HCT116 (cell line): Measurements from ENCODE around the gene SMIM12. TPM values are rescaled to one million over a fixed set of nuclear protein-coding genes. Genes with fewer than 3 reads are reported as not detected.
A peak's percentile ranks its signal among the peaks of the same experiment; 100 is the strongest.

Experiments used
- ATAC-seq: fragments of 200-7000 bp; cut with Tn5 transposase; 2 replicates; pipeline ENCODE4 v1.9.1; 2020; ENCODE audit warnings: mild to moderate bottlenecking, moderate library complexity
- BruUV-seq: library from RNA; stranded (reverse); fragments of 400-500 nt; replicated peaks from 2 replicates; lab custom pipeline; 2021; lab: Mats Ljungman, UMichigan
- CTCF ChIA-PET: fragments of 300-600 bp; sonication (Branson Sonifier 250); formaldehyde crosslinking; loops from one replicate; lab custom pipeline; 2021; ENCODE audit warnings: antibody characterized with exemption; lab: Charles Lee
- POLR2A ChIA-PET: fragments of 300-600, 350-600 bp; sonication (Branson Sonifier 250); formaldehyde crosslinking; loops from one replicate; lab custom pipeline; 2021; ENCODE audit warnings: antibody characterized with exemption; lab: Charles Lee
- RAD21 ChIA-PET, 2 experiments: fragments of 300-600 bp; sonication (Branson Sonifier 250); formaldehyde crosslinking; loops; one replicate each; lab custom pipeline; 2023; ENCODE audit warnings: low total read pairs in 2 of 2; ENCODE audit not compliant: uncharacterized antibody in 2 of 2, unreplicated experiment in 2 of 2, low non-redundant PET in 1 of 2; lab: Charles Lee
- DNase-seq: peaks from one replicate; pipeline ENCODE4 v3.0.0-alpha.2; 2010; ENCODE audit warnings: low read depth, low spot score
- H2AFZ ChIP-seq: fragments of 200-600 bp; shearing (Covaris generic), sonication (generic); 2 replicates; pipeline ENCODE4 v1.6.1; 2017; ENCODE audit warnings: low read depth, mixed run types, mixed read lengths, antibody characterized with exemption, low read length; ENCODE audit not compliant: poor library complexity, severe bottlenecking
- H3K27ac ChIP-seq: 2 replicates; pipeline ENCODE4 v1.5.1; 2012; ENCODE audit warnings: low read depth, low read length
- H3K27me3 ChIP-seq: fragments of 200-600 bp; sonication (generic); 2 replicates; pipeline ENCODE4 v1.6.1; 2016; ENCODE audit warnings: mixed run types, low read length, mixed read lengths; ENCODE audit not compliant: insufficient read depth
- H3K36me3 ChIP-seq, 2 experiments: fragments of 200-500 bp in 1 of 2; fragments of 200-600 bp in 1 of 2; sonication (Bioruptor generic) in 1 of 2; sonication (generic) in 1 of 2; 2 replicates each; pipeline versions ENCODE4 v1.5.1 to v1.6.1; 2014 to 2016; ENCODE audit warnings: low read length in 2 of 2, inconsistent platforms in 1 of 2, mixed read lengths in 1 of 2, mixed run types in 1 of 2; ENCODE audit not compliant: insufficient read depth in 2 of 2, control insufficient read depth in 1 of 2
- H3K4me1 ChIP-seq, 2 experiments: fragments of 200-600 bp in 1 of 2; sonication (generic) in 1 of 2; 2 replicates each; pipeline versions ENCODE4 v1.5.1 to v1.6.1; 2012 to 2017; ENCODE audit warnings: low read length in 2 of 2, inconsistent platforms in 1 of 2, mild to moderate bottlenecking in 1 of 2, mixed read lengths in 1 of 2, mixed run types in 1 of 2, moderate library complexity in 1 of 2; ENCODE audit not compliant: insufficient read depth in 2 of 2, control insufficient read depth in 1 of 2
- H3K4me2 ChIP-seq: fragments of 200-600 bp; sonication (generic); 2 replicates; pipeline ENCODE4 v1.6.1; 2017; ENCODE audit warnings: mixed run types, low read length, mixed read lengths
- H3K4me3 ChIP-seq, 2 experiments: fragments of 200-600 bp in 1 of 2; sonication (generic) in 1 of 2; replicated peaks in 1 of 2; 2 replicates each; pipeline ENCODE4 v1.5.1; 2011 to 2016; ENCODE audit warnings: low read length in 2 of 2, control low read depth in 1 of 2, low read depth in 1 of 2, mild to moderate bottlenecking in 1 of 2, mixed read lengths in 1 of 2, mixed run types in 1 of 2
- H3K79me2 ChIP-seq: fragments of 200-600 bp; sonication (generic); 2 replicates; pipeline ENCODE4 v1.6.1; 2017; ENCODE audit warnings: mild to moderate bottlenecking, mixed run types, low read length, moderate library complexity, mixed read lengths; ENCODE audit not compliant: insufficient read depth
- H3K9ac ChIP-seq: fragments of 200-600 bp; sonication (generic); 2 replicates; pipeline ENCODE4 v1.6.1; 2016; ENCODE audit warnings: low read length, mixed read lengths
- H3K9me2 ChIP-seq: fragments of 200-600 bp; sonication (generic), shearing (Covaris generic); 2 replicates; pipeline ENCODE4 v1.6.1; 2017; ENCODE audit warnings: mixed run types, mild to moderate bottlenecking, moderate library complexity; ENCODE audit not compliant: insufficient read depth
- H3K9me3 ChIP-seq, 2 experiments: fragments of 200-500 bp in 1 of 2; fragments of 200-600 bp in 1 of 2; sonication (Bioruptor generic) in 1 of 2; sonication (generic) in 1 of 2; 2 replicates each; pipeline ENCODE4 v1.6.1; 2014 to 2017; ENCODE audit warnings: low read length in 2 of 2, mixed read lengths in 2 of 2, inconsistent platforms in 1 of 2, low read depth in 1 of 2, mild to moderate bottlenecking in 1 of 2, mixed run types in 1 of 2, moderate library complexity in 1 of 2; ENCODE audit not compliant: control insufficient read depth in 1 of 2, insufficient read depth in 1 of 2
- H4K20me1 ChIP-seq: fragments of 200-600 bp; sonication (generic), shearing (Covaris generic); 2 replicates; pipeline ENCODE4 v1.6.1; 2017; ENCODE audit warnings: mixed run types, mild to moderate bottlenecking, moderate library complexity; ENCODE audit not compliant: insufficient read depth
- CBX3 ChIP-seq: IDR thresholded peaks from 2 replicates; pipeline ENCODE4 v1.6.1; 2012; ENCODE audit warnings: low read depth
- EZH2phosphoT487 ChIP-seq: fragments of 200-600 bp; IDR thresholded peaks from 2 replicates; pipeline ENCODE4 v1.6.1; 2018; ENCODE audit warnings: antibody characterized with exemption, borderline replicate concordance
- RAD21 ChIP-seq: IDR thresholded peaks from 2 replicates; pipeline ENCODE4 v1.6.1; 2012; ENCODE audit warnings: low read depth, mild to moderate bottlenecking
- ZFX ChIP-seq: fragments of 450-650 bp; IDR thresholded peaks from 2 replicates; pipeline ENCODE4 v1.6.1; 2017
- intact Hi-C: fragments of 100-400 bp; cut with micrococcal nuclease; formaldehyde crosslinking; loops from 2 replicates; pipeline ENCODE4 v1.10.0; 2022
- total RNA-seq: library from RNA; stranded (reverse); gene quantifications from one replicate; pipeline ENCODE4 v1.2.1, GENCODE V29; 2021; ENCODE audit not compliant: unreplicated experiment
- TF ChIP-seq, protein P1 (sequence below): IDR thresholded peaks from 2 replicates; pipeline ENCODE4 v1.6.1; 2012; ENCODE audit warnings: low read depth

SMIM12 gene
- total RNA-seq, 1 experiment from 2014 or later: 31.3 TPM

DNA sequence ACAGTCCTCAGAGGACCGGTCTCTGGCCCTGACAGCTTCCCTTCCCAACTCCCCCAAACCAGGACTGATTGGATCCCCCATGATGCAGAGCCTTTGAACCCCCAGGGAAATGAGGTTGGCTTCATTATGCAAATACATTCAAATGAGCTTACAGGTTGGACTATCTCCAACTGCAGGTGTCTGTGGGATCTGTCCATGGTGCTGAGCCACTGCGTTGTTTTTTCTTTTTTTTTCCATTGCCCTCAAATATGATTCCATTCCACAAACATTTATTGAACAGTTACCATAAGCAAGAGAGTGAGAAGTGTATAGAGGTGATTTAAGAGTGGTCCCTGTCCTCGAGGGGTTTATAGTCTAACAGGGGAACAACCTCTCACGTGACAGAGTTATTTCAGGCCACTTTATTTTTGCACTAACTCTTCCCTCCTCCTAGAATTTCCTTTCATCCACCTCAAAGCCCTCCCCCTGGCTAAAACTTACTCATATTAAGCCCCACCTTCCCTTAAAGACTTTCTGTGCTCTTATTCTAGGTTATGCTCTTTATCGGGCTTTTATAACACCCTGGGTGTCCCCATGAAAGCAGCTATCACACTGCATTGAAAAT lies 48.0 kb upstream of the SMIM12 start:
- BruUV-seq: no TSS peak

More for the DNA sequence above, 48.0 kb upstream of the SMIM12 start:
- DNase-seq: no peak
- no peak overlapping the region for H3K27ac ChIP-seq
- RAD21 ChIA-PET: no interaction called here
- no peak for TF ChIP-seq CBX3
- no peak for TF ChIP-seq ZFX
- TF ChIP-seq, protein P1, sequence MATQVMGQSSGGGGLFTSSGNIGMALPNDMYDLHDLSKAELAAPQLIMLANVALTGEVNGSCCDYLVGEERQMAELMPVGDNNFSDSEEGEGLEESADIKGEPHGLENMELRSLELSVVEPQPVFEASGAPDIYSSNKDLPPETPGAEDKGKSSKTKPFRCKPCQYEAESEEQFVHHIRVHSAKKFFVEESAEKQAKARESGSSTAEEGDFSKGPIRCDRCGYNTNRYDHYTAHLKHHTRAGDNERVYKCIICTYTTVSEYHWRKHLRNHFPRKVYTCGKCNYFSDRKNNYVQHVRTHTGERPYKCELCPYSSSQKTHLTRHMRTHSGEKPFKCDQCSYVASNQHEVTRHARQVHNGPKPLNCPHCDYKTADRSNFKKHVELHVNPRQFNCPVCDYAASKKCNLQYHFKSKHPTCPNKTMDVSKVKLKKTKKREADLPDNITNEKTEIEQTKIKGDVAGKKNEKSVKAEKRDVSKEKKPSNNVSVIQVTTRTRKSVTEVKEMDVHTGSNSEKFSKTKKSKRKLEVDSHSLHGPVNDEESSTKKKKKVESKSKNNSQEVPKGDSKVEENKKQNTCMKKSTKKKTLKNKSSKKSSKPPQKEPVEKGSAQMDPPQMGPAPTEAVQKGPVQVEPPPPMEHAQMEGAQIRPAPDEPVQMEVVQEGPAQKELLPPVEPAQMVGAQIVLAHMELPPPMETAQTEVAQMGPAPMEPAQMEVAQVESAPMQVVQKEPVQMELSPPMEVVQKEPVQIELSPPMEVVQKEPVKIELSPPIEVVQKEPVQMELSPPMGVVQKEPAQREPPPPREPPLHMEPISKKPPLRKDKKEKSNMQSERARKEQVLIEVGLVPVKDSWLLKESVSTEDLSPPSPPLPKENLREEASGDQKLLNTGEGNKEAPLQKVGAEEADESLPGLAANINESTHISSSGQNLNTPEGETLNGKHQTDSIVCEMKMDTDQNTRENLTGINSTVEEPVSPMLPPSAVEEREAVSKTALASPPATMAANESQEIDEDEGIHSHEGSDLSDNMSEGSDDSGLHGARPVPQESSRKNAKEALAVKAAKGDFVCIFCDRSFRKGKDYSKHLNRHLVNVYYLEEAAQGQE: peak; percentile 86
- TF ChIP-seq EZH2phosphoT487: no peak
- TF ChIP-seq RAD21: no peak
- TF ChIP-seq, all 23 proteins: peak for 1
- ChIA-PET POLR2A (no interaction called here), CTCF (no interaction called here)
- H3K4me3 ChIP-seq: no peak overlapping the region
- no peak for ATAC-seq
- H3K36me3 ChIP-seq: no peaks in the 10 kb centered on the region
- H3K9ac ChIP-seq: no peak overlapping the region
- no peaks in the 10 kb centered on the region for H3K4me1 ChIP-seq
- H3K79me2 ChIP-seq: no peaks in the 10 kb centered on the region
- no peak overlapping the region for H3K4me2 ChIP-seq
- H2AFZ ChIP-seq: no peak overlapping the region
- intact Hi-C loops: no loop called here
- H3K9me2 ChIP-seq: no peaks in the 10 kb centered on the region
- no peaks in the 10 kb centered on the region for H4K20me1 ChIP-seq
- H3K9me3 ChIP-seq: no peaks in the 10 kb centered on the region
- peaks cover 27% of the 10 kb centered on the region; the same call in 1 of the 2 replicates for H3K27me3 ChIP-seq
